HG02884 (cell line): ENCODE data around the gene TUBGCP2.
"Not testable (repeated sequence)": the region's sequence is repeated elsewhere in the genome, so short reads cannot be mapped to it uniquely, and the experiment has no call there.

ENCODE experiments used
- ATAC-seq: cut with Tn5 transposase; IDR thresholded peaks from one replicate; pipeline ENCODE4 v1.9.1; 2021; ENCODE audit warnings: mild to moderate bottlenecking, moderate library complexity; ENCODE audit not compliant: unreplicated experiment

The TUBGCP2 gene

DNA sequence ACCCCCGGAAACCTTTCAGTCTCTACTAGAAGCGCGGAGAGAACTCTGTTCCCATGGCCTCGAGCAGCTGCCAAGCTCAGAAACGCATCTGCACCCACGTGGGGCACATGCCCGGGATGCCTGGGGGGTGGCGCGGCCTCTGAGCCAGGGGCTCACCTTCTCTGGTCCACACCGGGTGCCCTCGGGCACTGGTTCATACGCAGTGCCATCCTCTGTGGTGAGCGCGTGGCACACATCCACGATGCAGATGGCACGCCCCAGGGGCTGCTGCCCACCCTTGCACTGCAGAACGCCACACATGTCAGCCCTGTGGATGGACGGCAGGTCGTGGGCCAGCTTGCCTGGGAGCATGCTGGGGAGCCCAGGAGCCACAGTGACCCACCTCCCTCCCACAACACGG is 38.5 kb downstream of the TUBGCP2 start:
- no peak for ATAC-seq

DNA sequence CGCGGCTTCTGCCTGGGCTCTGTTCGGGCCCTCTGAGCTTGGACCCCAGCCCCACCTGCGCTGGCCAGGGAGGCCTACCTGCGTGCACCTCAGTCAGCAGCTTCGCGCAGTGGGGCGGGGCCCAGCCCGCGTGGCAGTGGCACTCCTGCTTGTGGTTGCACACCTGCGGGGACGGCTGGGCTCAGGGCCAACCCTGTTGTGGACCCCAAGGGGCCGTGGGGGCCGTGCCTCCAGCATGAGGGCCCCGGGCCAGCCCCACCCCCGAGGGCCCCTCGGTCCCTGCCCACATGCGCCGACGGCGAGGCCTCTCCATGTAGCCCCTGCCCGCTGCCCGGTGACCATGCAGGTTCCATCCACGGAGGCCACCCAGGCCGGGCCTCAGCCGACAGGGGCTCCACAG is 39.3 kb downstream of the TUBGCP2 start:
- no peak for ATAC-seq

DNA sequence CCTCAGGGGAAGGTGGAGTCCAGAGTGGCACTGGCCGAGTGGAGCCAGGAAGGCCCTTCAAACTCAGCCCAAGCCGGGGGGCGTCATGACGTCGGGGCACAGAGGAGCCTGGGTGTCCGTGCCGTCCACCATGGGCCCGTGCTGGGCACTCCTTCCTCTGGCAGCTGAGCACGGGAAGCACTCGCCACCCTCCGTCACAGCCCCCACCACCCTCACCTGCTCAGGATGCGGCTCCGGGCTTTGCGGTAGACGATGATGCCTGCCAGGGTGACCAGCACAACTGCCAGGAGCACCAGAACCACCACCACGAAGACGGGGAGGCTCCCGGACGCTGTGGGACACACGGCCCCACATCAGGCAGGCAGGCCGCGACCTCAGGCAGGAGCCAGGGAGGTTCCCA is 40.1 kb downstream of the TUBGCP2 start:
- no peak for ATAC-seq

DNA sequence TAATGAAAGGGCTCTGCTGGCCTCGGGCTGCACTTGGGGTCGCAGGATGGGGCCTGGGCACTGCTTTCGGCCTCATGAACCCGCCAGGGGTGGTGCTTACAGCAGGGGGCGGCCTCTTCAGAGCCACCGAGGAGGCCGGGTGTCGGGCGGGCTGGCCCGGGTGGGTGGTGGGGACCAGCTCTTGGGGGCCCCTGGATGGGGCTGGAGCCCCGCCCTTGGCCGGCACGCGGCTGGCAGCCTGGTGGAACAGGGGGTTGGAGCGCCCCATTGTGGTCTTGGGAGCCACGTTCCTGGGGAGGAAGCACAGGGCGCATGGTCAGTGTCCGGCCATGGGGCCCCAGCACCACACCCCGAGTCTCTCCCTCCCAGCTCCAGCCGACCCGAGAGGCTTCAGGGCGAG is 40.8 kb downstream of the TUBGCP2 start:
- ATAC-seq, result no peak

DNA sequence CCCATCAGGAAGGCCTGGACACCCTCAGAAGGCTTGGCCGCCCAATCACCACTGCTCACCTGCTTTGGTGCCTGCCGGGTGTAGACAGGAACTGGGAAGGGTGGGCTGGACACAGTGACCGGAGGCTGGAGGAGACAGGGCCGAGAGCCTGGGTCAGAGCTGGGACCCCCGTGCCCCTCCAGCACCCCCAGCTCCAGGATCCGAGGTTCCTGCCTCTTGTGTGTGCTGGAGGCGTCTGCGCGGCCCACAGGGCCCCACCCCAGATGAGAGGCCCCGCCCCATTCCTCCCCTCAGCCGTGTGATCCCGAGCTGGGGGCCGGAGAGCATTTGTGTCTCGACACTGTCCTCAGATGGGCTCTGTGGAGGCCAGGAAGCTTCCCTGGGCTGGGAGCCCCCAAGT is 41.4 kb downstream of the TUBGCP2 start:
- ATAC-seq, result no peak

DNA sequence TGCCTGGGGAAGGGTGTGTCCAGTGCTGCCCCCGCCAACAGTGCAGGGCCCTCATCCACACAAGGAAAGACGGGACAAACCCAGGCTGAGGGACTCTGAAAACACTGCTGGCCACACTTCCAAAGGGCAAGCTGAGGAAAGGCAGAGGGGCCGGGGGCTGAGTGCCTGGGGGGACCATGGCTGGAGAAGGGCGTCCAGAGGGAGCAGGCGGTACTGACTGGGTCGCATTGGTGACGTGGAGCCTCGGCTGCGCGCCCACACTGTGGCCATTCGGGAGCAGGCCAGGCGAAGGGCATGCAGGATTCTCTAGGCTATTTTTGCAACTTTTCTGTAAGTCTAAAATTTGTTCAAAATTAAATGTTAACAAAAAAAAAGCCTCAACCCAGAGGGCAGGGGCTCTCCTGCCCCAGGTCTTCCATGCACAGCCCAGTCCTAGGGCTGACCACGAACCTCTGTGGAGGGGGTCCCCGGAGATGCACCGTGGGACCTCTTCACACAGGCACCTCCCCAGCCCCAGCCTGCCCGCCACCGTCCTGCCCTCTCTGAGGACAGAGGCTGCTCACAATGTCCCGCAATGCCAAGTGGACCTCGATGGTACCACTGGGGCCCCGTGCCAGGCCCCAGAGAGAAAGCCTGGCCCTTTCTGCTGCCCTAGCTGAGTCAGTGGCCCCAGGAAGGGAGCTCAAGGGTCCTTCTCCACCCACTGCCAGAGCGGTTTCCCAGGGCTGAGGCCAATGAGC is 42.4 kb downstream of the TUBGCP2 start:
- no peak for ATAC-seq

DNA sequence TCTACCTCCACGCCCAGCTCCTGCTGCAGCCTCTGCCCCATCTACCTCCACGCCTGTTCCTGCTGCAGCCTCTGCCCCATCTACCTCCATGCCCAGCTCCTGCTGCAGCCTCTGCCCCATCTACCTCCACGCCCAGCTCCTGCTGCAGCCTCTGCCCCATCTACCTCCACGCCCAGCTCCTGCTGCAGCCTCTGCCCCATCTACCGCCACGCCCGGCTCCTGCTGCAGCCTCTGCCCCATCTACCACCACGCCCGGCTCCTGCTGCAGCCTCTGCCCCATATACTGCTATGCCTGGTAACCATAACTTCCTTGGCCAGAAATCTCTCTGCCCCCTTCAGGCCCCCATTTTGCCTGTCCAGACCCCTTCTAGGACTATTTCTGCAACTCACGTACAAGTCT is 43.6 kb downstream of the TUBGCP2 start:
- ATAC-seq, result not testable (repeated sequence)

DNA sequence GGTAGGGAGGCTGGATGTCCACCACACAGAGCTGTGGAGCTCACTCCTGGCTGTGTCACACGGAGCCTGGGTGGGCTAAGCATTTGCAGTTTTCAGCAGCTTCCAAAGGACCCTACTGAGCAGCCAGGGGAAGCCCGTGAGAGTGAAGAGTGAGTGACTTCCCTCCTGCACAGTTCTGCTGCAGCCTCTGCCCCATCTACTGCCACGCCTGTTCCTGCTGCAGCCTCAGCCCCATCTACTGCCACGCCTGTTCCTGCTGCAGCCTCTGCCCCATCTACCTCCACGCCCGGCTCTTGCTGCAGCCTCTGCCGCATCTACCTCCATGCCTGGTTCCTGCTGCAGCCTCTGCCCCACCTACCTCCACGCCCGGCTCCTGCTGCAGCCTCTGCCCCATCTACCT is 44.2 kb downstream of the TUBGCP2 start:
- ATAC-seq, result no peak

DNA sequence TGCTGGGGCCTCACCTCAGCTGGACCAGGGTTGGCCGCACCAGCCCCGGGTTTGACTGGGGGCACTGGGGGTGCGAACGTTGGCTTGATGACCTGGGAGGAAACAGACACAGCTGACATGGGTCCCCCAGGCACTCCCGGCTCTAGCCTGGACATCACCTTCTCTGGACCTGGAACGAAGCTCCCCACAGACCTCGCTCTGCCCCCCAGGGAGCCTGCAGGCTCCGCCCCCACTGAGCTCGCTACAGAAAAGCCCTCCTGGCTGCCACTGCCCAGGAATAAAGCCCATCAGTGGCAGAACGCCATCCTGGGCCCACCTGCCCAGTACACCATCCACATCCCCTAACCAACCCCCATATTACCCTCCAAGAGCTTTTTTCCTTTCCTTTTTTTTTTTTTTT is 45.0 kb downstream of the TUBGCP2 start:
- no peak for ATAC-seq

DNA sequence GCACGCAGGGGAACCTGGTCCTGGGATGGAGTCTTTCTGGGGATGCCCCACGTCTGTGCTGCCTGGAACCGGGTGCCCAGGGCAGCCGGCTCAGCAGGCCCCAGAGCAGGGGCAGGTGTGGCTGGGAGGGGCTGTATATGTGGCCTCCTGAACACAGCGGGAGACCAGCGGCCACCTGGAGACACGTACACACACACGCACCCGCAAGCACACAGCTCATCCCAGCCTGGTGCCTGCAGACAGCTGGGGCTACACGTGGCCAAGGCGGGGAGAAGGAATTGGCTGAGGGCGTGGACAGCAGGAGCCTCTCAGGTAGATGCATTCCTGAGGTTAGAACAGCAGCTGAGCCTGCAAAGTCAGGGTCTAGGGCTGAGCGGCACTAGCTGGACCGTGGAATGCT is 46.0 kb downstream of the TUBGCP2 start:
- ATAC-seq, result no peak

DNA sequence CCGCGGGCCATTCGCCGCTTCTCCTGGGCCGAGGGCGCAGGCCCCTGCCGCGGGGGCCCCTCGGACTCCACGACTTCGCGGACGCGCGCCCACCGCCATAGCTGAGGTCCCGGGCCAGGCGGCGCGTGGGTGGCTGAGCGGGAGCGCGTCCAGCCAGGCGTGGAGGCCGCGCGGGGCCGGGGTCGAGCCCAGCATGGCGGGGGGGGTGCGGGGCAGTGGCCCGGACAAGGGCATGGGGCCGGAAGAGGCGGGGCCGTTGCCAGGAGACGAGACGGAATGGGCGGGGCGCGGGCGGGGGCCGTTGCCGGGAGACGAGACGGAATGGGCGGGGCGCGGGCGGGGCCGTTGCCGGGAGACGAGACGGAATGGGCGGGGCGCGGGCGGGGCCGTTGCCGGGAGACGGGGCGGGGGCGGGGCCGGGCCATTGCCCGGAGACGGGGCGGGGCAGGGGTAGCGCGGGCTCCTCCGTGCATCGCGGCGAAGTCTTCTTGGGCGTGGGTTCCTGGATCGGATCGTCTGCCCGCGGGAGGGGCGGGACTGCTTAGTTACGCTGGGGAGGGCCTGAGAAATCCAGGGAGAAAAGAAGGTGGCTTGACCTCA is 46.8 kb downstream of the TUBGCP2 start:
- ATAC-seq, result peak; percentile 41

DNA sequence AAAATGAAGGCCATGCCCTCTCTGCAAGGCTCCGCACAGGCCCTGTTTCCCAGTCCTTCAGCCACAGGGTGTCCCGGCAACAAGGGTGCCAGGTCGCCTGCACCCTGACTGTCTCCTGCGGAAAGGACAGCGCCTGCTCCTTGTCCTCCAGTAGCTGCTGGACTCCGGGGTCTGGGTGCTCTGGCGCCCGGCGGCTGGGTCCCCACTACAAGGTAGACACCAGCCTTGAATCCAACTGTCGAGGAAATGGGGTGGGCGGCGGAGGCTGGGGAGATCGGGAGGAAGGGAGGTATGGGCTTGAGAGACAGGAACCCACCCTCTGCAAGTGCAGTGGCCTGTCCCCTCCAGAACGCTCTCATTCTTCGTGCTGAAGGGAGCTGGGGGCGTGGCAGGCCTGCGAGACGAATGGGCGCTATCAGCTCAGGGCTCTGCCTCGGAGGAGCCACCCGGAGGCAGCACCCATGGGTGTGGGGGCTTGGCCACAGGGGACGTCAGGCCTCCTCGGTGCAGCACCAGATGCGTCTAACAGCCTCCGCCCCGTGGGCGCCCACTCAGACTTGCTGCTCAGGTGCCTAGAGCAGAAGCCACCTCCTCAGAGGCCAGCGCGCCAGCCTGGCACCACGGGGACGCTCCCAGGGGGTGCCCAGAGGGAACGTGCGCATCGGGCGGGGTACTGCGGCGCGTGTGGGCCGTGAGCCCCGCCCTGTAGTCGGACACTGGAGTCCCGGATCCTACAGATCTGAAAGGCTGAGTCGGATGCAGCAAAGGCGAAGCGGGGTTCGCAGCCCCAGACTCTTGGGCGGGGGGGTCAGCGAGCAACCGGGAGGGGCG is 47.6 kb downstream of the TUBGCP2 start:
- ATAC-seq, result peak; percentile 43

DNA sequence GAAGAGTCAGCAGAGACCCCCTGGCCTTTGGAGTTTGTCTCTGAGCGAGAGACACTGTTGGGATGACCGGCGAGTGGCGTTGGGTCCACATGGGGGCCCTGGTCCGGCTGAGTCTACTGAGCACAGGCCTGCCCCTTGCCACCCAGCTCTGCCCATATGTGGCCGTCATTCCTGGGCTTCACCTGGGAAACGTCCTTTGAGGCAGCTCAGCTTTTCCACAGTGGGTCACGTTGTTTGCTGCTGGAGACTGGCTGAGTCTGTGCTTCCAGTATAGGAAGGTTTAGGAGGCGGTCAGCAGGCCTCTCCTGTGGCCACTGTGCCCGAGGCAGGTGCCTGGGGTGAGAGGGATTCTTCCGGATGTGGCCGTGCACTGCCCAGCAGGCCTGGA is 49.1 kb downstream of the TUBGCP2 start:
- no peak for ATAC-seq

DNA sequence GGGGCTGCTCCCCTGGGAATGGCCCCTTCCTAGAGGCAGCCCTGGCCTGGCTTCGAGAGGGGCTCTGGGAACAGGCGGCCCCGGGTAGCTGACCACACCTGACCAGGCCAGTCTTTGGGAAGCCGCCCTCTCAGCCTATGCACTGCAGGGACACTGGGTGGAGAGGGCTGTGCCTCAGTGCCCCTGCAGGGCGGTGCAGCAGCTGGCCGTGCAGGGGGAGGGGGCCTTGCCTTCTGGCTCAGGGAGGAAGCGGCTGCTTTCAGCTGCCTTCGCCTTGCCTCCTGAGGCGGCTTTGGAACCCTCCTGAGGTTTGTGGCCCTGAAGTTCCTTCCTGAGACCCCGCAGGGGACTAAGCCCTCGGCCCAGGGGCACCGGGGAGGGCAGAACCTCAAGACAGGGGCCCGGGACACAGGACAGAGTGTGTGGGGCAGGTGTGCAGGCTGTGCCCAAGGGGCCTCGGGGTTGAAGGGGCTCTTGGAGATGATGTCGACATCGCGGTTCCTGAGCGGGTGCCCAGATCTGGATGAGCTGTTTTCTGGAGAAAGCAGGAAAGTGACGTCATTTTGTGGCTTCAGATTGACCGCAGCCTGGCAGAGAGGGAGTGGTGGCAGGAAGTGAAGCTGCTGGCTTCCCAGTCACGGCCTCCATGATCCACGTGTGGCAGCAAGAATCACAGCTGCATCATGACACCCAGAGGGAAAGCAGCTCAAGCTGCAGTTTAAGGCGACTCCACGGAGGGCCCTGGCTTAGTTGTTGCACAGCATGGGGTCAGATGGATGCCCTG is 49.7 kb downstream of the TUBGCP2 start:
- ATAC-seq, result no peak

DNA sequence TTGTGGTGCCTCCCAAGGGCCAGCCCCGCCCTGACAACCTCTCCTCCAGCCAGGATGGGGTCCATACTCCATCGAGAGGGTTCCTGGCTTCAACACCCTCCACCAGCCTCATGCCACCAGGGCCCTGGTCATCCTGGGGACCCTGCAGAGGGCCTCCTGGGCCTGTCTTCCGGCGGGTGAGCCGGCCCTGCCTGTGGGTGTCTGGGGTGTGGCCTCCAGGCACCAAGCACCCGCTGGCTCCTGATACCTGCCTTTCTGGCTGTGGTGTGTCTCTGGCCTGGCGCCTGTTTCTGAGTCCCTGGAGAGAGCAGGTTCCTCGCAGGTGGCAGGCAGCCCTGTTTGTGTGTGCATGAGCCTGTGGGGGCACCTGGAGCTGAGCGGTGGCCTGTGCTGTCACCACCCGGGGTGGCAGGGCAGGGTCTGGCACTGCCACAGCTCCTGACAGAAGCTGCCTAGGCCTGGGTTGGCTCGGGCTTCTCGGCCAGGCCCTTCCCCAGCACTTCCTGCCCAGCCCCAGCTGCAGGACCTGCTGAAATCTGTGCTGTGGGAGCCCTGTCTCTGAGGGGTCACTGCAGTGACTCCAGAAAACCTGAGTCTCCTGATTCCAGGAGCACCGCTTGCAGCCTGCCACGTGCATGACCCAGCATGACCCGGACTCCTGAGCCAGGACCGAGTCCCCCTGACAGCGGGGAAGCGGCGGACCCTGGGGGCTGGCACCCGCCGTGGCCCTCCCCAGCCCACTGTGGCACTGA is 50.4 kb downstream of the TUBGCP2 start:
- ATAC-seq, result no peak

DNA sequence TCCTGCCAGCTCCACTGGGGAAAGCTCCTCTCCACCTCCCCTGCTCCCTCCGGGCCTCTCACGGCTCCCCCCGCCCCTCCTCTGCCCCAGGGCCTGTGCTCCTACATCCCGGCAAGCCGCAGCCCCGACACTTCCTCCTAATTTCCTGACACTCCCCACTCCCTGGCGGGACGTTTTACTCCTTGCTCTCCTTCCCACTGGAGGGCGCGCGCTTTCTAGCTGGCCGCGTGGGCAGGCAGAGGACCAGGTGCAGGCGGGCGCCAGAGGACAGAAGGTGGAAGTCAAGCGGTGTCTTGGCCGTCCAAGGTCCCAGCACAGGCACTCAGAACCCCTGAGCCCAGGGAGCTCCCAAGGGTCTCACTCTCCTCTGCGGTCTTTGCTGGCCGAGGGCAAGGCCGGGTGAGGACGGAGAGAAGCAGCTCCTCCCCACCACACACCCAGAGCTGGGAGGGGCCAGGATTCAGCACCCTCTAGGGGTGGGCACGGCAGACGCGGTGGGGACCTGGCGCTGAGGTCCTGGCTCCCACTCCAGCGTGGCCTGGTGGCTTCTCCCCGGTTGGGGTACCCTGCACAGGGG is 51.1 kb downstream of the TUBGCP2 start:
- no peak for ATAC-seq

DNA sequence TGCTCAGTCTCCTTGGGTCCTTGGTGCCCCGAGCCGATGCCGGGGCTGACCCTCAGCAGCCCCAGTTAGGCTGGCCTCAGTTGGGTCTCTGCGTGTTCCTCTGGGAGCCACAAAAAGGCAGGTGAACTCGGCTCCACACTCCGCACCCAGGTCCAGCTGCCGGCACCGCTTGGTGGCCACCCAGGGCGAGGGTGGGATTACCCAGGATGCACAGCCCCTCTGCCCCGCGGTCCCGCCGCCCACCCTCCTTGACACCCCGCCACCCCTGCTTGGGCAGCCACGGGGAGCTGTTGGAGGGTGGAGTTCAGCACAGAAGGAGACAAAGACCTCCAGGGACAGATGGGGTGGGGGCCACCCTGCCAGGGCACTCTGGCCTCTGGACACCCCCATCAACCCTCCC is 53.3 kb downstream of the TUBGCP2 start:
- no peak for ATAC-seq

DNA sequence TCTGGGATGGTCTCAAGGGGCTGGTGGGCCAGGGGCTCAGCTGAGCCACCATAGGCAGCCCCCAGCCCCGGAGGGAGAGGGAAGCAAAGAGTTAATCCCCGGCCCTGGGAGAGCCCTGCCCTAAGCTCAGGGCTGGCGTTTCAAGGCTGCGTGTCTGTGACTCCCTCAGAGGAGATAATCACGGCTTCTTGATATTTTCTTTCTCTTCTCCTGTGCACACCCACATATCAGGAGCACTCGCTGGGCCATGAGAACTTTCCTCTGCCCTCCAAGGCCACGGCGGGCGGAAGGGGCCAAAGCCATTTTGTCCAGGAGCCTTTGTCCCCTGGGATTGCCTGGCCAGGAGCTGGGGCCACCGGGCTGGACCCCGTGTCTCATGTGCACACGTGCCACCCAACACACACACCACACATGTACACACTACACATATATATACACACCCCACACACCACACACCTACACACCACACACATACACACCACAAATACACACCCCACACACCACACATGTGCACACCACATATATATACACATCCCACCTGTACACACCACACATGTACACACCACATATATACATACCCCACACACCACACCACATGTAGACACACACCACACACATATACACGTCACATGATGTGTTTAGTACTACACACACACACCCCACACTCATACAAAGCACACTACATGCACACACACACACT is 54.1 kb downstream of the TUBGCP2 start:
- ATAC-seq, result no peak

DNA sequence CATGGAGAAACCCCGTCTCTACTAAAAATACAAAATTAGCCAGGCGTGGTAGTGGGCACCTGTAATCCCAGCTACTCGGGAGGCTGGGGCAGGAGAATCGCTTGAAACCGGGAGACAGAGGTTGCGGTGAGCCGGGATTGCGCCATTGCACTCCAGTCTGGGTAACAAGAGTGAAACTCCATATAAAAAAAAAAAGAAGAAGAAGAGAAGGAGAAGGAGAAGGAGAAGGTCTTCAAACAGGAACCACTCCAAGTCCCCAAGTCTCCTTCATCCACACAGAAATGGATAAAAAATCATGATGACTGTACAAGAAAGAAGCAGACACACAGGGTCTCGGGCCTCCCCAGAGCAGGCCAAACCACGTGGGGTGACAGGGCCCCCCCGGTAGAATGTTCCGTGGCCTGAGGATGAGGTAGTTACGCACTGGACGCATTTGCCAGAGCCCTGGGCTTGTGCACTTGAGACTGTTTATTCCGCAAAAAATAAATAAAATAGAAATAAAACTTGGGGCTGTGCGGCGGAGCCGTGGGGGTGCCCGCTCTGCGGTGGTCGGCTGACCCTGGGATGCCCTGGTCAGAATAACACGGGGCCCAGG is 55.2 kb downstream of the TUBGCP2 start:
- no peak for ATAC-seq
